ENCODE results near the gene ARL6IP4.
"Not testable (repeated sequence)": the region's sequence is repeated elsewhere in the genome, so short reads cannot be mapped to it uniquely, and the experiment has no call there.

ARL6IP4 gene

DNA sequence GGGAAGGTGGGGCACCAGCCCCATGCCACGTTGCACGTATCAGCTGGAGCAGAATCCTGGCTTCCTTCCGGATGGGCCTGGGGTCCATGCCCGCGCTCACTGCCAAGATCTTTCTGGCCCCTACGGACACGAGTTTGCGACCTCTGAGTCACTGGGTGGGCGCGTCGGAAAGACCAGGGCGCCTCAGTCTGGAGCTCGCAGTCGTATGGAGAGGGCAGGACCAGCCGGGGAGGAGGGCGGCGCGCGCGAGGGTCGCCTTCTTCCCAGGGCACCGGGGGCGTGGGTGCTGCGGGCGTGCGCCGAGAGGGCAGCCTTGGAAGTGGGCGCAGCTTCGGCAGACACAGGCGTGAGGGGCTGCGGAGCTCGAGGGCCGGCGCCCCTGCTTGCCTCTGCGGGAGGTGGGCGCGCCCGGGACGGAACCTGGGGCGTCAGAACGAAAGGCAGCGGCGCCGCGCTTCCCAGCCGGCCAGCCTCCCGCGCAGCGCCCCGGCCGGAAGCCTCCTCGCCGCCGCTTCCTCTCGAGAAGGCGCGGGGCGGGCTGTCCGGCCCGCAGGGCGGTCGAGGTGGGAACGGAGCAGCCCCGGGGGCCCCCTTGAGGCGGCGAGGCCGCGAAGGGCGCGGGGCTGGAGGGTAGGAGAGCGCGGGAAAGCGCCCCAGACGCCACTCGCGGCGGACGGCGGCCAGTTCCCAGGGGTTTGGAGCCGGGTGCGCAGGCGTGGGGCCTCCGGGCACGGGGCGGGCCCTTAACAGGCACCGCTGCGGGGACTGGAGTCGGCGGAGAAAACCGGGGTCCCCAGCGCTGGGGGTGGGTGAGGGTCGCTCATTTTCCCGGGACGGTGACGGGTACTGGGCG, at the start of gene ARL6IP4:
Gene ARL6IP4, plus strand, starts transcription at position 499 of the 853 bp plus-strand sequence. CDS start 459 bp downstream, outside the sequence.
- in situ Hi-C loops (cut with MboI; ENCODE audit: low sequenced_read_pairs), result no loop called here

GRCh38 chr12:122932207-122932606, 48.3 kb upstream of the ARL6IP4 start:
- in situ Hi-C loops (cut with MboI; ENCODE audit: low sequenced_read_pairs), result no loop called here

- in situ Hi-C loops (cut with MboI; ENCODE audit: low sequenced_read_pairs), result no loop called here
Observed at GRCh38 chr12:122934722-122935121, 45.8 kb upstream of the ARL6IP4 start.

- in situ Hi-C loops (cut with MboI; ENCODE audit: low sequenced_read_pairs), result no loop called here
Observed at GRCh38 chr12:122935318-122935717, 45.2 kb upstream of the ARL6IP4 start.

- in situ Hi-C loops (cut with MboI; ENCODE audit: low sequenced_read_pairs), result no loop called here
Observed at GRCh38 chr12:122937622-122938091, 42.8 kb upstream of the ARL6IP4 start.

DNA sequence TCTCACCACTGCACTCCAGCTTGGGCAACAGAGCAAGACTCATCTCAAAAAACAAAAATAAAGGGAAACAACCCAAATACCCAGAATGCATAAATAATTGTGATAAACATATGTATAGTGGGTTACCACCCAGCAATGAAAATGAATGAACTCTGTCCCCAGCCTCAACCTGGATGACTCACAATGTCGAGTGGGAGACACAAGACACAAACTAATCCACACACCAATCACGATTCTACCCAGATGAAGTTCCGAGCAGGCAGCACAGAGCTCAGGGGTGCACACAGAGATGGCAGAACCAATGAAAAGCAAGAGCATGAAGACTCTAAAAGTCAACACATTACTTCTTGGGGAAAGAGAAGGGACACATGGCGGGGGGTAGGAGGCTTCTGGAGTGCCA, 41.4 kb upstream of the ARL6IP4 start:
- in situ Hi-C loops (cut with MboI; ENCODE audit: low sequenced_read_pairs), result no loop called here

DNA sequence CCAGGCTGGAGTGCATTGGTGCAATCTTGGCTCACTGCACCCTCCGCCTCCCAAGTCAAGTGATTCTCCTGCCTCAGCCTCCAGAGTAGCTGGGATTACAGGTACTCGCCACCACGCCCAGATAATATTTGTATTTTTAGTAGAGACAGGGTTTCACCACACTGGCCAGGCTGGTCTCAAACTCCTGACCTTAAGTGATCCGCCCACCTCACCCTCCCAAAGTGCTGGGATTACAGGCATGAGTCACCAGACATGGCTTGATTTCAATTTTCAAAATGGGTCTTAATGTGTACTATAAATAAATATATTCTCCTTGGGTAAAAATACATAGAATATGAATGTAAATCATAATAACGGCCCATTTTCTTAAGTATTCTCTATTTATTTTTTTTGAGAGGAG, 39.1 kb upstream of the ARL6IP4 start:
- in situ Hi-C loops (cut with MboI; ENCODE audit: low sequenced_read_pairs), result not testable (repeated sequence)

GRCh38 chr12:122942637-122943036, 37.8 kb upstream of the ARL6IP4 start:
- in situ Hi-C loops (cut with MboI; ENCODE audit: low sequenced_read_pairs), result no loop called here

DNA sequence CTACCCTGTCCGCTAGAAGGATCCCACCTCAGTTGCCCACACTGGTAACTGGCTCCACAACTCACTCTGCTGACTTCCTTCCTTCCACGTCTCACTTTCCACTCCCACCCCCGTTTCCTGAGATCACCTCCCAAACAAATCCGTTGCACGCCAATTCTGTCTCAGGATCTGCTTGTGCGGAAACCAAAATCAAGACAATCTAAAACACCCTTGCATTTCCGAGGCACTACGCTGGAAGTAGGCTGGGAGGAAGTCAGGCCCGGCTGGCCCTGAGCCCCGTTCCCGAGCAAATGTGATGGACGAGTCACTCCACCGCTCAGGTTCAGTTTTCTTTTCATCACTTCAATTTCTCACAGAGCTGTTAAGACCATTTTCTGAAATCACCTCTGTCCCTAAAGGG, 37.3 kb upstream of the ARL6IP4 start:
- in situ Hi-C loops (cut with MboI; ENCODE audit: low sequenced_read_pairs), result no loop called here

DNA sequence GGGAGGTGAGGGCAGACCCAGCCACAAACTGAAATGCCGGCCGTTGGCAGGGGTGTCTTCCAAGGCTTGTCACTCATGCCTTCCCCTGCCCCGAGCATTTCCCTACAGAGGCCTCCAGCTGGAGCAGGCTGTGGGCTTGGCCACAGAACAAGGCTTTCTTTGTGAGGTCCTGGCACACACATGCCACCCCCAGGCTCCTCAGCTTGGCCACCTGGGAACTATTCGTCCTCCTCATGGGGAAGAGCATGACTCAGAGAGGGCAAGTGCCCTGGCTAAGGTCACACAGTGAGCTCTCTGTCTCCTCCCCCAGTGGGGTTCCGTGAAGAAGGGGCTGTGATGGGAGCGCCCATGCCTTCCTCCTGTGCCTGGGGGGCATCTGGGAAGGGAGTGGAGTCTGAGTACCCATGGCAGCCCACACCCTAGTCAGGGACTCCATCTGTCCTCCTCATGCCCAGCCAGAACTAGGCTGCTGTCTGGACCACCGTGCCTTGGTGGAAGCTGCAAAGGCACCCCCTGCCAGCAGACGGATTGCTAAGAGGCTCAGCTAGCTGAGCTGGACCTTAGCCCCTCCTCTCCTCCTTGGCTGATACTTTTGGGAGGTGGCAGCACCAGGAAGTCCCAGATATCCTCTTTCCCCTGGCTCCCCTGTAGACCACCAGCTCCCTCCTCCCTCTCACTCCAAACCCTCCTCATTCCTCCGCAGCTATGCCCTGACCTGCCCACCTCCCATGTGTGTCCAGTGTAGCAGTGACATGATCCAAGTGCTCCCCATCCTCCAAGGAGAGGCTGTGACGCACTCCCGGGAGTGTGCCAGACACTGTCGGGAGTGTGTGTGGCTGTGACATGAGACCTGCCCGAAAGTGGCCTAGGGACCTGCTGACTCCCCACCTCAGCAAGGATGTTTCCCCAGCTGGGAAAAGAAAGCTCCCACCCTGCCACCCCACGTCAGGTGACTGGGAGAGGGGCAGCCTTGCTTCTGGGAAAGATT, 35.6 kb upstream of the ARL6IP4 start:
- in situ Hi-C loops (cut with MboI; ENCODE audit: low sequenced_read_pairs), result no loop called here

- in situ Hi-C loops (cut with MboI; ENCODE audit: low sequenced_read_pairs), result no loop called here
Observed at GRCh38 chr12:122946690-122947341, 33.7 kb upstream of the ARL6IP4 start.

GRCh38 chr12:122947352-122947792, 33.1 kb upstream of the ARL6IP4 start:
- in situ Hi-C loops (cut with MboI; ENCODE audit: low sequenced_read_pairs), result no loop called here

GRCh38 chr12:122948605-122949004, 31.9 kb upstream of the ARL6IP4 start:
- in situ Hi-C loops (cut with MboI; ENCODE audit: low sequenced_read_pairs), result no loop called here

DNA sequence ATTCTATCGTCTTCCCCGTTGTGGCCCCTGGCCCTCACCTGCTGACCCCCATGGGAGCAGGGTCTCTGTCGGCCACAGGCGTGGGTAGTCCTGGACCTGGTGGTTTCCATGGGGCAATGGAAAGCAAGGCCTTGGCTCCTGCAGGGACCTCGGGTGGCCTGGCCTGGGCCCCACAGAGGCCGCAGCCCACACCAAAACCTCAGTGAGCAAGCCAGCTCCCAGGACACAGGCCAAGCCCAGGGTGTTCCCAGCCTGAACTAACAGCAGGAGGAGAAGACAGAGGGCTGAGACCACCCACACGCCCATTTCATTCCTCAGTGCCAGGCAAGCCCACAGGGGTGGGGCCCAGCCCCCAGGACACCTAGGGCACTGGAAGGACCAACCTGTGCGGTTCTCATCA, 31.1 kb upstream of the ARL6IP4 start:
- in situ Hi-C loops (cut with MboI; ENCODE audit: low sequenced_read_pairs), result no loop called here

DNA sequence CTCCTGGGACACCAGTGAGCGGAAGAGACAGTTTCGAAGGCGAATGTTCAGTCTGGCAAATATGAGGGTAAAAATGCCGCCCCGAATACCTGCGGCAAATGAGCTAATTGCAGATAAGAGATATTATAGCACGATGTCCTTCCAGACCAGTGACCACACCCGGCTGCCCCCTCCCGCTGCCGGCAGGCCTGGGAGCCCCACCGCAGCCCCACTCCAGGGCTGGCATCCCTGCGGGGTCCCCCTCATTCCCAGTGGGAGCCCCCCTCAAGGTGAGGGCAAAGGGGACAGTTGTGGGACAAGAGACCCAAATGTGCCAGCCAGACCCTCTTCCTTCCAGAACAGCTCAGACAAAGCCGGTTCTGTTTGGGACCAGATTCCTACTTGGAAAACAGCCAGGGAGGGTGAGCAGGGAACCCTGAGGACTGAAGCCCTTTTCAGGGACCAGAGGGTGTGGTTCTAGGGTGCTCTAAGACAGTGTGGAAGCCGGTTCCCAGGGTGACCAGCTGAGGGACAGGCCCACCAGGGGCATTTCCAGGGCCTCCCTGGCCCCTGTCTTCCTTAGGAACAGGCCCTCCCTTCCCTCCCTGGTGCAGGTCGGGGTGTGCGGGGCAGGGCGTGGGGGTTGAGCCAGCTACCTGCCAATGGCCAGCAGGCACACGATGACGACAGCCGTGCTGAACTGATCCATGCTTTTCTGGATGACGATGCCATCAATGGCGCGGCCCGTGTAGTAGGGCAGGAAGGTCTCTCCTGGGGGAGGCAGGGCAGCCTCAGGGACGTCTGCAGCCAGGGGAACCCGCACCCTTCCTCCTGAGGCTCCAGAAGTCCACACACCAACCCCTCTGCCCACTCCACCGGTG, 30.4 kb upstream of the ARL6IP4 start:
- in situ Hi-C loops (cut with MboI; ENCODE audit: low sequenced_read_pairs), result loop anchor here (10.0 kb wide), 2 partner anchors 95 to 155 kb away; no protein-coding TSS in a partner anchor

DNA sequence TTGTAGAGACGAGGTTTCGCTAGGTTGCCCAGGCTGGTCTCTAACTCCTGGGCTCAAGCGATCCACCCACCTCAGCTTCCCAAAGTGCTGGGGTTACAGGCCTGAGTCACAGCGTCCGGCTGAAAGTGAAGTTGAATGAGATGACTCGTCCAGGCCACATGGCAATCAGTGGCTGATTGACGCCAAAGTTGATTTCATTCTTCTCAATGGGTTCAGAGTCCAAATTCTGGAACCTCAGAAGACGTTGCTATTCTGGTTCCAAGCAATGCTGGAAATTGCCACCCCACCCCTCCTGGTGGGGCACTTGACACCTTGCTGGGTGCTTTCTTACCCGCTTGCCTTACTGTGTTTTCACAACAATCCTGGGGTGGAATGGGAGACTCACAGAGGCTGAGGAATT, 29.1 kb upstream of the ARL6IP4 start:
- in situ Hi-C loops (cut with MboI; ENCODE audit: low sequenced_read_pairs), result loop anchor here (10.0 kb wide), 2 partner anchors 97 to 157 kb away; no protein-coding TSS in a partner anchor

DNA sequence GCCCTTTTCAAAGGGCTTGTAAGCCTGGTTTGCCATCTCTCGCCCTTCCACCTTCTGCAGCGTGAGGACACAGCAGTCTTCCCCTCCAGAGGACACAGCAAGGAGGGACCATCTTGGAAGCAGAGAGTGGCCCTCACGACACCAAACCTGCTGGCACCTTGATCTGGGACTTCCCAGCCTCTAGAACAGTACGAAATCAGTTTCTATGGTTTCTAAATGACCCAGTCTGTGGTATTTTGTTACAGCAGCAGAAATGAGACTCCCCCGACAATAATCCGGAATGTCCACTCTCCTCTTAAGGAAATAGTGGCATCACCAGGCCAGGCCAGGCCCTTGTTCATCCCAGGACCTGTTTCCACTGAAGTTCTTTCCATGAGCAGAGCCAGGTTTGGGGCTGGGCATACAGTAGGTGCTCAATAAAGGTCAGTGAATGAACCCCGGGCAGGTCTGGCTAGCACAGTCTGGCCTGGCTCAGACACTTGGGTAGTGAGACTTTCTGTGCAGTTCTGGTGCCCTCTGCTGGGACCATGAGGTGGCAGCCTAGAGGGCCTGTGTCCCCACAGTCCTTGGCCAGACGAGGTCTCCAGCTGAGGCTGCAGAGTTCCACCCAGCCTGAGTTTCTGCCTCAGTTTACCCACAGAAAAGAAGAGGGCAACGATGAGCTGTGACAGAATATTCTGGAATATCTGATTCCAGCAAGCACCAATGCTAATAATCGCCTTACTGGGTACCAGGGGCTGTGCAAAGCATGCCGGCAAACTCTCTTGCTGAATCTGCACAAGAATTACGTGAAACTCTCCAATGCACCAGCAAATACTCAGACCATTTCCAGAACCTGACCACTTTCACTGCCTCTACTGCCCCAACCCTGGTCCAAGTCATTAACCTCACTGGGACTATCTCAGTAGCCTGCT, 28.2 kb upstream of the ARL6IP4 start:
- in situ Hi-C loops (cut with MboI; ENCODE audit: low sequenced_read_pairs), result loop anchor here (10.0 kb wide), 2 partner anchors 97 to 157 kb away; no protein-coding TSS in a partner anchor

DNA sequence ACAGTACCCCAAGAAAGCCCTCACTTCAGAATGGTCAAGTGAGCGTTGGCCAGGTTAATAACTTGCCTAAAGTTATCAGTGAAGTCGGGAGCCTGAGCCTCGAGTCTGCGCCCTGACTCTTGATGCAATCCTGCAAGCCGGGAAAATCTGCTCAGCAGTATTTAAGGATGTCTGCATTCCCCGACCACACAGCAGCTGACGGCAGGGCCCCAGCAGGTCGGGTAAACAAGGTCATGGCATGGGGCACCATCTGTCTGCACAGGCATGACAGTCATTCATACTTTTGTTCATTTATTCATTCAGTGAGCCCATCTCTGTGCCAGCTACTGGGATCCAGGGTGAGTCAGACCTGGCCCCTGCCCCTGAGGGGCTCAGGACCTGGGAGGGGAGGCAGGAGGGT, 25.3 kb upstream of the ARL6IP4 start:
- in situ Hi-C loops (cut with MboI; ENCODE audit: low sequenced_read_pairs), result loop anchor here (10.0 kb wide), 2 partner anchors 100 to 160 kb away; no protein-coding TSS in a partner anchor
